GM21529 (cell line): Measurements from ENCODE around the gene ADGRL2.

ENCODE experiments used
- ATAC-seq: cut with Tn5 transposase; IDR thresholded peaks from one replicate; pipeline ENCODE4 v1.9.1; 2021; ENCODE audit not compliant: unreplicated experiment

Gene ADGRL2

DNA sequence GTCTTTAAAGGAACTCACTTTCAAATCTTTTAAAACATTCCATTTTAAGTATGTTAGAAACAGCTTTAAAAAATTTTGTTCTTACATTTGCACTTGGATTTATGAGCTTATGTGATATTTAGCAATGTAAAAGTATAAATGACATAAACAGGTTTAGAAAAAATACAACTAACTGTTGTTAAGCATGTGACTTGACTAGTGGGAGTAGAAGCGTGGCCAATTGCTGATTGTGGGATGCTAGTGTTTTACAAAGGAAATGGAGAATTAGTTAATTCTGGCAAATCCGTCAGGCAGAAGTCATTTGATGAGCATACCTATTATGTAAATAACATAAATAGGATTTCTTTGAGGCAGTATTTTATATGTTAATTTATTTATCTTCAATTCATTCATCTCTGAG, 175.8 kb downstream of the ADGRL2 start:
- ATAC-seq, result no peak

DNA sequence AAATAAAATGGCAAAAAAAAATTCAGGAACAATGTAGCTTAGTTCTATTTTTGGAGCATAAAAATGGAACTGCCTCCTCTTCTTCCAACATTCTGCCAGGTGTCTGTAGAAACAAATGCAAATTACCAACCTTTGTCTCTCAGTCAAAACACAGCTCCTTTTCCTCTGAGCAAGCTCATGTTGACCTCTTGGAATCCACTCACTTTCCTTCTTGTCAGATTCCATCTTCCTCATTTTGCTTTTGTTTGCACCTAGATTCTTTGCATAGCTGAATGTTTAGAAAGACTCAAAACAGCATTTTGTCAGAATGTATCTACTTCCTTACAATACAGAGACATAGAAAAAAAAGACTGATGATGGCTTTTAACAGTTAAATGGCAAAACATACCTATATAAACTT, 178.2 kb downstream of the ADGRL2 start:
- no peak for ATAC-seq

DNA sequence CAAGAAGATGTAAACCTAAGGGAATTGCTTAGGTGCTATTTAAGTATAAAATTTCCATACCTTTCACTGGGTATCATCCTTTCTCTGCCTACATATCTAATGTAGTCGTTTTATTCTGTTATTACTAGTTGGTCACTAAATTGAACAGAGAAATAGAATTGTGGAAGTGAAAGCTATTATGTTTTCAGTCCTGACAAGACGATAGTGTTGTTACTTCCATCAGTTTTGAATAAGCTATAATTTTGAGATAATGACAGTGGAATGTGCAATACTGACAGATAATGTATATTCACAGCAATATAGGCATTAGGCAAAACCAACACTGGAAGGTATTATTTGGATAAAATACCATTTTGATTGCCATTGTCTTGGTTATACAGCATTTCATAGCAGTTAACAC, 181.8 kb downstream of the ADGRL2 start:
- no peak for ATAC-seq

DNA sequence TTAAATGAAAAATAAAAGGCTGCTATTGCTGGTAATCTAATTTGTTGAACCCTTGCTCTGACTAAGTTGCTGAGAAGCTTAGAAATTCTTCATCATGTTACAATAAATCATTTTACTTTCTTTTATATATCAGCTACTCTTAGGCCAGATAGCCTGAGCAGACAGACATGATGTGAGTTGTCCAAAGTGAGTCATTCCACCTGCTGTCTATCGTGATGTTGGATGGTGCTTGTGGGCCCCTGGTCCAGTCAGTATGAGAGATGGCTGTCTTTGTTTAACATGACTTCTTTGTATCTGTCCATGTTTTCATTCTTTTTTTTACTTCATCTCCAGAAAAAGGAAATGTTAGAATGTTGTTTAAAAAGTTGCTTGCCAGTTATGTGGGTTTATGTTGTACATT, 188.8 kb downstream of the ADGRL2 start:
- ATAC-seq, result no peak

DNA sequence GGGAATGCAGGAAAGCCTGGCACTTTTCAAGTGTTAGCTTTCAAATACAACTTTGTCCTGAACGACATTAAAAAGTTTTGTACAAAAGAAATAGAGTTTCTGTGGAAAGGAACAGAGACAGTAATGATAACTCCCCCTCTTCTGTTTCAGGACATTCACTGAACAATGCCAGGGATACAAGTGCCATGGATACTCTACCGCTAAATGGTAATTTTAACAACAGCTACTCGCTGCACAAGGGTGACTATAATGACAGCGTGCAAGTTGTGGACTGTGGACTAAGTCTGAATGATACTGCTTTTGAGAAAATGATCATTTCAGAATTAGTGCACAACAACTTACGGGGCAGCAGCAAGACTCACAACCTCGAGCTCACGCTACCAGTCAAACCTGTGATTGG, 189.5 kb downstream of the ADGRL2 start:
- no peak for ATAC-seq

DNA sequence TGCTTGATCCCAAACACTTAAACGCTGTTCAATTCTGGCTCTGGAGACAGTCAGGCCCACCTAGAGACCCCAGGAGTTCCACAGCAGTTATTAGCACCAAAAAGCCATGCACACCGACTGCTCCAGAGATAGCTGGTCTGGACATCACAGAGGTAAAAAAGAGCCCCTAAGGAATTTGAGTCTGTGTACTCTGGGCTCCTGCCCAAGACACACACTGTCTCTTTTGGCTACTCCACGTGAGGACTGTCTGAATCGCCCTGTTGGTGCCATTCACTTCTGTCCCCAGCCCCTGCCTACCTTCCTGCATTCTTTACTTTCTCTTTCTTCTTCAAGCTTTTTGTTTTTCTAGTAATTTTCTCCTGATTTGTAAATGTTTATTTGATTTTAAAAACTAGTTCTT, 197.4 kb downstream of the ADGRL2 start:
- no peak for ATAC-seq

DNA sequence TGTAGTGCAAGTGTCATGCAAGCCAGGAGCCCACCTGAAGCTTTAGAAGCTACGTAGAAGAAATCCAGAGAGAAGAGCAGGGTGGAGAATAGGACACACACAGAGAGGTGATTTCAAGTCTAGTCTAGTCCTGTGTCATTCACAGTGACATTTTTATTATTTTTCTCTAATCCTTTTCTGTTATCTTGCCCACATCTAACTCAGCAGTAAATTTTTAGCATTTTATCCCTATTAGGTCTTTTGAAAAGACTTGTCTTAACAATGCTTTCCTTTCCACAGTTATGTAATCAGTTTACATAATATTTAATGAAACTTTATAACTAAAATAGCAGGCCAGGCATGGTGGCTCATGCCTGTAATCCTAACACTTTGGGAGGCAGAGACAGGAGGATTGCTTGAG, 198.6 kb downstream of the ADGRL2 start:
- ATAC-seq, result no peak

DNA sequence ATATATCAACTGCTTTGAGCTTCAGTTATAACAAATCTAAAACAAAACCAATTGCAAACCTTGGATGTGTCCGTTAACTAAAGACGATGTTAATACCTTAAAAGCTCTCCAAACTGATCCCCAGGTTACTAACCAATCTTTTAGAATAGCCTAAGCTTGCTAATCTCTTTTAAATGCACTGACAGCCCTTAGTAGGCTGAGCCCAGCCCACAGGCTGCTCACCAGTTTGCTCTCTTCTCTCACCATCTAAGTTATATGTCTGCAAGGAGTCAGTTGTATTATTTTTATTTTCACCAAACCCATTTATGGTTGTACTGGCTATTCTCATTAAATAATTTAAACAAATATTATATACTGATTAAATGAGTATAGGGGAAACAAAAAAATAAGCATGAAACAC, 199.5 kb downstream of the ADGRL2 start:
- no peak for ATAC-seq

DNA sequence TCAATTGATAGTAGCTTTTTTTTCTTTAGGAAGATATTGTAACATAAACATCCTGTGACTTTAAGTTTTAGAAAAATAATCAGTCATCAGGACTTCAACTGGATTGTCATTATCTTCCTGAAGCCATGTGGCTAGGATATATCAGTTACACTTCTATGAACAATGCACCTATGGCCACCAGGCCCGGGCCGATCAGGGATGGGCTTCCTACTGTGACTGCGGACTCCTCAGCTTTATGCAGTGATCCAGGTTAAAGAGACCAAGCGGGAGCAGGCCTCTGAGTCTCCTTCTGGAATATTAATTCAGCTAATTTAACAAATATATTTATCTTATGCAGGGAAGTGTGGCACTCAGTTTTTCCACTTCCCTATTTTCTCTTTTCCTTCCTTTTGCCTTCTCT, 200.6 kb downstream of the ADGRL2 start:
- ATAC-seq, result no peak

DNA sequence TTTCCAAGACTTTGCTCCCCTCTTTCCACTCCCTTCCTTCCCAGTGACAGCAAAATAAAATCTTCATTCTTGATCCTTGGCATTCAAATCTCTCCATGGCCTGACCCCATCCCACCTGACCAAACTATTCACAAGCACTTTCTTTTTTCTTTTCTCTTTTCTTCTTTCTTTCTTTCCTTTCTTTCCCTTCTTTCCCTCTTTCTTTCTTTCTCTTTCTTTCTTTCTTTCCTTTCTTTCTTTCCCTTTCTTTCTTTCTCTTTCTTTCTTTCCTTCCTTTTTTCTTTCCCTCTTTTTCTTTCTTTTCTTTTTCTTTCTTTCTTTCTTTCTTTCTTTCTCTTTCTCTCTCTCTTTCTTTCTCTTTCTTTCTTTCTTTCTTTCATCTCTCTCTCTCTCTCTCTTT, 207.1 kb downstream of the ADGRL2 start:
- ATAC-seq, result no peak

DNA sequence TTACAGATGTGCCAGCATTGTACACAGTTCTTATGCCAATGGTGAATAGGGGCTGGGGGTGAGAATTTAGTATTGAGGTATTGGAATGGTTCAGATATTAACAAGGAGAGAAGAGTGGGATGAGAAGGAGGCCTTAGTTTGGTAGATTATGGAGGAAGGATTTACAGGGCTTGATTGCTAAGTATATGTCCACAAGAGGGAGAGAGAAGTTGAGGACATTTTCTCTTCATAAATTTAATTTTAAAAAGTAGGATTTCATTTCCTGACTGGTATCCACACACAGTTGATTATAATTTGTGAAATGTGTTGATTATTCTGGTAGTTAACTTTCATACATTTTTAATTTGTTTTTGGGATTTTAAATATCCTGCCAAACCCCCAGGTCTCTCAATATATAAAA, 213.0 kb downstream of the ADGRL2 start:
- ATAC-seq, result no peak

DNA sequence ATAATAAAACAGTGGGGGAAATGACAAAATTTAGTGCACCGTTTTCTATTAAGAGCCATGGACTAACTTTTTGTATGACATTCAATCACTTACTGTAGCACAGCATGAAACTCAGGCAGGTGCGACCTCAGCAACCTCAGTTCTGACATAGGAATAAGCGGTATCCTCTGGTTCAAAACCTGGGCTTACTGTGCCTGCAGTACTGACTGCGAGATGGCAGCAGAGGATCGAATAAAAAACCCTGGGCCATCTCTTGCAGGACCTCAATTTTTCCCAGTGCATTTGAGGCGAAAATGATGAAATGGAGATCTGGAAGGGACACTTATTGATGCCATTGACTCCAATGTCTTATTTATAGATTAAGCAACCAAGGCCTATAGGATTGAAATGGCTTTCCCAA, 214.7 kb downstream of the ADGRL2 start:
- no peak for ATAC-seq

DNA sequence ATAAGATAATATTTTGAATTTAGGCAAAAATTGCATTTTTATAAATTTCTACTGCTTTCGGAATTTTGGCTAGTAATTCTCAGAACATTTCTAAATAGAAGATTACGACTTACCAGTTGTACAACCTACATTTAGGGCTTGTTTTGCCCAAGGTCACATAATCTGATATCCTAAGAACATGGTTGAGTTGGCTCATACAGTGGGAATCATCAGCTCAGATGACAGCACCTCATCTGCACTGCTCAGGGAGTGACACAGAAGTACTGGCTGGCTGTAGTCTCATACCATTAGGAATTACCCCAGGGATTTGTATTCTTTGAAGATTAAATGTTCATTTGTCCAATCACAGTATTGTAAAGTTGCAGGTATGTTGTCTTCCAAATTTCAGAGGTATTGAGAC, 217.6 kb downstream of the ADGRL2 start:
- ATAC-seq, result no peak

DNA sequence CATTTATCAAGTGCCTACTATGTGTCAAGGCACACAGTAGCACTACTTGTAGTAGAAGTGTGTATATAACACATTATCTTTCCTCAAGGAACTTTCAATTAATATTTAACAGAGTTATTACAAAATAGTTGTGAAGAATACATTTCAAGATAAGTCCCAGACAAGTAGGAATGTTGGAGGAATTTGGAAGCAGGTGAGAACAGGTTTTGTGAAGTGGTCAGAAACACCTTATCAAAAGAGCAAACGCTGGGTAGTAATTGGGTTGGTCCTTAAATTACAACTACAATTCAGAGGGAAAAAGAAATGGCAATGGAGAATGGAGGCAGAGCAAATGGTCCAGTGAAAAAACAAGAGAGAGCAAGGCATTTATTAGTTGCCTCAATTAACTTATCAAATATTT, 218.8 kb downstream of the ADGRL2 start:
- ATAC-seq, result no peak

DNA sequence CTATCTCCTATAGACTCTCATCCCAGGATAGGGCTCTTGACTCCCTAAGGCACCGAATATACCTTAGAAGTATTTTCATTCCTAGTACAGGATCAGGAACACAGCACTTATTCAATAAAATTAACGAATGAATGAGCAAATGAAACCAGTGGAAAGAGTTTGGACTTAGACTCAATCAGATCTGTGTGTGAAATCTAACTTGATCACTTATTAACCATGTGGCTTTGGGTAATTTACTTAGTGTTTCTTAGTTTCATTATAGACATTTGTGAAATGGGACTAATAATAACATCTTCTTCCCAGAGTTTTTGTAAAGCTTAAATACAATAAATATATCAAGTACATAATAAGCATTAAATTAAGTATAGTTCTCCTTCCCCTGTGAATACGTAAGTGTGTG, 230.1 kb downstream of the ADGRL2 start:
- no peak for ATAC-seq

DNA sequence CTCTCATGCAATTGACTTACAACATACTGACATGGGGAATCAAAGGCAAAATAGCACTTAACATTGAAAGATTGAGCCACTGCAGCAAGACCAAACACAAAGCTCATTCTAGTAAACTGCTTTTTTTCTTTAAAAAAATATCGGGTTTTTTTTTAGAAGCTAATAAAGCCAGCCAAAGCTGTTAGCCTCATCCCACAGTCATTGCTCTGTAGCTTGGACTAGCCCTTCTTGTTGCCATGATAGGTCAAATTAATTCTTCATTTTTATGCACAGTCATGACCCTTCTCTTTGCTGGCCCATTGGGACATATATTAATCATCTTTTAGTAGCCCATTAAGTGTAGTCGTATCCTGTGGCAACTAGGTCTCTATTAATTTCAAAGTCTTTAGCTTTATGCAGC, 231.3 kb downstream of the ADGRL2 start:
- ATAC-seq, result no peak

DNA sequence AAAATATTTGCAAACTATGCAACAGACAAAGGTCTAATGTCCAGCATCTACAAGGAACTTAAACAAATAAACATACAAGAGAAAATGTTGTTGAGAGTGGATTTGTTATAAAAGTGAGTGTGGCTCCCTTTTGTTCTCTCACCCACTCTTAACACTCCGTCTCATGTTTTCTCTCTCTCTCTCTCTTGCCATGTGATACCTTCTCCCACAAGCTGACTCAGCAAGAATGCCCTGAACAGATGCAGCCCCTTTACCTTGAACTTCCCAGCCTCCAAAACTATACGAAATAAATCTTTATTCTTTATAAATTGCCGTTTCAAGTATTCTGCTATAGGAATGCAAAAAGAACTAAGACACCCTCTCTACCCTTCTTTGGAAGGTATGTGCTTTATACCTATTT, 234.1 kb downstream of the ADGRL2 start:
- ATAC-seq, result no peak
